Stimulated activated CD8-positive, alpha-beta memory T cell treated with anti-CD3 and anti-CD28 coated beads, Interleukin-4, amount 100 ng/mL, for 48 hours (primary cell): ENCODE measurements around the gene CEMIP.
A peak's percentile ranks its signal among the peaks of the same experiment; 100 is the strongest.

Experiments used
- DNase-seq: peaks from one replicate; pipeline ENCODE4 v3.0.0-alpha.2; 2020

The CEMIP gene

DNA sequence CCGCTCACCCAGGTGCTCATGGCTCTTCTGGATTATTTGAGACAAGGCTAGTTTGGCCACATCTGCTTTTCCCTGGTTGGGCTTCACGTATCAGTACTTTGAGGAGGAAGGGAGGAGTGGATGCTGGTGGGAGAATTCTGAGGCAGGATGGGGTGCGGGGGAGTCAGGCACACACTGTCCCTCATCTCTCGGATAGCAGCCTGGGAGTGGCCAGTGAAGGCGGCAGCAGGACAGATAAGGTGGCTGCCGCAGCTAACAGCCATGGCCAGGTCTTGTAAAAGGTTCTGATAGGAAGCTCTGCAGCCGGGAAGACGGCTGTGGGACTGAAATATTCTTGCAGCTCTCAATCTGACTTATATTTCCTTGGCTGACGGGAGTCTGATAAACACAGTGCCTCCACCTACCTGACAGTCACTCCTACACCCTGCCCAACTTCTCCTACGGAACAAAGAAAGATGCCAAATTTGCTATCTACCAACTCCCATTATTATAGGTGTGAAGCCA is 123.2 kb downstream of the CEMIP start:
- DNase-seq = no peak

DNA sequence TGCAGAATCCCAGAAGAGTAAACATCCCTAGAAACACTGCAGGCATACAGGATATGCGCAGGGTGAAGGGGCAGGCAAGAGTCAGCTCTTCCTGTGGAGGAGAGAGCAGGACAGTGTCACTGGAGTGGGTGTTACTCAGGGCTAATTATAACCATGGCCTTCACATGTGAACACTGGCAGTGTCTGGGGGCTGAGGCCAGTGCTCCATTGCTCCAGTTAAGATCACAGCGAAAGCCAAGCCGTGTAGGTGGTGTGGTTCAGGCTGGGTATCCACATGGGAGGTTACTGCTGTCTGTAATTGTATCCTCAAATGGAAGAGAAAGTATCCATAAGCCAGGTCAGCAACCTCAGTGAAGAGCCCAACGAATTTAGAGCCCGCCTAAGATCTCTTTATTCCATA is 125.8 kb downstream of the CEMIP start:
- DNase-seq = no peak

DNA sequence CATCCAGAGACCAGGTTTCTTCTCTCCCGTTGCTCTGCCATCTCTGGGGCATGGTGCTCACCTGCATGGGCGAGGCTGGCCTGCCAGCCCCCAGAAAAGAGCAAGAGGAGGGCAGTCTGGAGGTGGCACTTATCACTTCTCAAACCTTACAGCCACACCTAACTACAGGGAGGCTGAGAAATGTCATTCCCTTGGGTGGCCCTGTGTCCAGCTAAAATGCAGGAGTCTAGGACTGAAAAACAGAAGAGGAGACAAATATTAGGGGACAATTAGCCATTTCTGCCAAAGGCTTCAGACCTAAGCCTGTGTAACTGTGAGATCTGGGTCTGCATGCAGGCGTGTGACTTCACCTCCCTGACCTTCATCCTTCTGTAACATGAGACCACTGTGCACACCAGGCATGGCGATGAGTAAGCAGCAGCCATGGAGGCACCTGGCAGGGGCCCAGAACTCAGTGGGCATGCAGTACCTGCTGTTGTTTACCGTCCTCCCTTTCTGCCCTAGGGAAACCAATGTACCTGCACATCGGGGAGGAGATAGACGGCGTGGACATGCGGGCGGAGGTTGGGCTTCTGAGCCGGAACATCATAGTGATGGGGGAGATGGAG is 127.1 kb downstream of the CEMIP start:
- DNase-seq = no peak

DNA sequence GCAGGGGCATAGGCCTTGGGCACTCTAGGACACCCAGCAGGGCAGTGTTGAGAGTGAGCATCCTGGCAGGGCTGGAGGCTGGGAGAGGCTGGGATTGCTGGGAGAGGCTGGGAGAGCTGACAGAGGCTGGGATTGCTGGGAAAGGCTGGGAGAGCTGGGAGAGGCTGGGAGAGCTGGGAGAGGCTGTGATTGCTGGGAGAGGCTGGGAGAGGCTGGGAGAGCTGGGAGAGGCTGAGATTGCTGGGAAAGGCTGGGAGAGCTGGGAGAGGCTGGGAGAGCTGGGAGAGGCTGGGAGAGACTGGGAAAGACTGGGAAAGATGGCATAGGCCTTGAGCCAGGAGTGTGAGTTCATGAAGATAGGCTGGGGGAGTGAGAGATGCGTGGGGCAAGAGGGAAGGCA is 132.7 kb downstream of the CEMIP start:
- no peak for DNase-seq

DNA sequence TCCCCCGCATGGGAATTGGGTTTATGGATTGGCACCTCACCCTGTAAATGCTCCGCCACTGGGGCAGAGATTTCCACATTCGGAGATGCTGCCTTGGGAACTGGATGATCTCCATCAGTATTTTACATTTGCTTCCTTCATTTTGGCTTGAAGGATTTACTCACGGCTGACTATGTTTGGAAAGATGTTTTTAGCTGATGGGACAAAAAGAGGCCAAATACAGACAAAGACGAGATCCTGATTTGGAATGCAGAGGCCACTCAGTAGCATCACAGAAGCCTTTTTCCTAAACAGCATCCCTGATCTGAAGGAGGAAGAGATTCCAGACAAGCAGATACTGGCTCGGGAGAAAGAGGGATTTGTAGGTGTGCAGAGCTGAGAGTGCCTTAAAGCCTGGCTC is 133.5 kb downstream of the CEMIP start:
- DNase-seq = no peak

DNA sequence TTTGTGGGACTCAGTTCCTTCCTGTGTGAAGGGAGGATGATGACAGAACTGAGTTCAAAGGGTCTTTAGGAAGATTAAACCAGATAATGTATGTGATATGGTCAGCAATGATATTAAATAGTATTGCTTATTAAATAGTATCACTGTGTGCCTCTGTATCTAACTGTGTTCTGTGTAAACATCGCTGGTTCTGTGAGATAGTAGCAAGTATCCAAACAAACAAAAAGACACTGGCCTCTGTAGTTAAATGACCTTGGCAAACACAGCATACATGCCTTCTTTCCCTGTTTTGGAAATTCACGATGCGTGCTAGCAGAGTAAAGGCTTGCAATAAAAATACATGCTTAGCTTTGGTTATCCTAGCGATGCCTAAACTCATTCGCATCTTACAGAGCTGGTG is 134.4 kb downstream of the CEMIP start:
- no peak for DNase-seq

DNA sequence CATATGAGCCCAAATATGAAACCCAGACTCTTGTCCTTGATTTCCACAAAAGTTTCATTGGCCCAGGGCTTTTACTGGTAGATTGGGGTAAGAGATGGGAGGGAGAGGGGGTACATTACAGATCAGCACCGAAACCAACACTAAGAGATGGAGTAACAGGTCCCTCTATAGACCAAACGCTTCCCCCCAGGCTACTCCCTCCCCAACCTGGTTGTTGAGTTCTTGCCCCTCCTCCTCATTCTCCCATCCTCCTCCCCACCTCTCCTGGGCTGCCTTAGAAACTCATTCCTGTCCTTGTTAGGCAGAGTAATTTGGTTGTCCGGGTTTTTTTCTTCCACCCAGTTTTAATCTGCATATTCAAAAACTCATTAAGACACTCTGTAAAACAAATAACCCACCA is 136.3 kb downstream of the CEMIP start:
- no peak for DNase-seq

DNA sequence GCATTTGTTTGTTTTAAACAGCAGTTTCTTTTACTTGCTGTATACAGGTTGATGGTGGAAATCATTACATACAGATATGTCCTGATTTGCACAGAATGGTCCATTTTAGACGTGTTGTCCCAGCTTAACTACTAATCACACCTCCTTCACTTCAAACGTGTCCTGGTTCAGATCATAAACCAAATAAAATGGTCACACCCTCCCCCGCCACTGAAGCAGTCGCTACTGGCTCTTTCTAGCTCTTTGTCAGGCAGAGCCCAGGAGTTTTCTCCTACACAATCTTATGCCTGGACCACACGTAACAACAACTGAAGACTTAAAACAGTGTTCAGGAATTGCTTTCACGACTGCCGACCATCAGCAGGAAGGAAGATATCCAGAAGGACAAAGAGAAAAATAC is 136.9 kb downstream of the CEMIP start:
- DNase-seq = no peak

DNA sequence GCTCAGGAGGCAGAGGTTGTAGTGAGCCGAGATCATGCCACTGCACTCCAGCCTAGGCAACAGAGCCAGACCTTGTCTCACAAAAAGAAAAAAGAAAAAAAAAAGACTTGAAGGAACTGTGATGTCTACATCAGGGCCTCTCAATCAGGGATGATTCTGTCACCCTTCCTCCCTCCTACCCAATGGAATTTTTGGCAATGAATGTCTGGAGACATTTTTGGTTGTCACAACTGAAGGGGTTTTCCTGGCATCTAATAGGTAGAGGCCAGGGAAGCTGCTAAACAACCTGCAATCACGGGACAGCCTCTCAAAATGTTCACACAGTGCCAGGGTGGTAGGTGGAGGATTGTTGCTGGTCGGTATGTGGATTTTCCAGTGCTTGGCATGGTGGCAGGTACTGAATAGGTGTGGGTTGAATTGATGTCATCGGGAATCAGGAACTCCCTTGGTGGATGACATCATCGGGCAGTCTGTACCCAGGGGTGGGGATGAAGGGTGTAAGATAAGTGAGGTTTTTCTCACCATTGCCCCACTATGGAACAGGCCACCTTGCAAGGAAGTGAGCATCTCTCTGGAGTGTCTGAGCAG is 139.1 kb downstream of the CEMIP start:
- no peak for DNase-seq

DNA sequence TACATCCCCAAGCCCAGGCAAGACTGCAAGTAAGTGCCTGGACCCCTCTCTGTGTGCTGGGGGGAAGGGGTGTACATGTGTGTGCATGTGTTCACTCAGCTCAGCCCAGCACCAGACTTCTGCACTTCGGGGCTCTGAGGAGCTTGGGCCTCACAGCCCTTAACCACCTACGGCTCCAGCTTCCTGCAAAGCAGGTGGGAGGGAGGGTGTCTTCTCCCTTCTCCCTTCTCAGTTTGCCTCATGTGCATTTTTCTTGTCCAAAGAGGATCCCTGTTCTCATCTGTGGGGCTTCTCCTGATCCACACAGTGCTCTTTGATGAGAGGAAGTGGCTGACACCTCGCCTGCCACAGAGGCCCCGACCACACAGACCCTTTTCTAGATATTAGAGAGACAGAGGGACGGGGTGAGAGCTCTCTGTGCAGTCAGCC is 141.1 kb downstream of the CEMIP start:
- peak; percentile 39 for DNase-seq

DNA sequence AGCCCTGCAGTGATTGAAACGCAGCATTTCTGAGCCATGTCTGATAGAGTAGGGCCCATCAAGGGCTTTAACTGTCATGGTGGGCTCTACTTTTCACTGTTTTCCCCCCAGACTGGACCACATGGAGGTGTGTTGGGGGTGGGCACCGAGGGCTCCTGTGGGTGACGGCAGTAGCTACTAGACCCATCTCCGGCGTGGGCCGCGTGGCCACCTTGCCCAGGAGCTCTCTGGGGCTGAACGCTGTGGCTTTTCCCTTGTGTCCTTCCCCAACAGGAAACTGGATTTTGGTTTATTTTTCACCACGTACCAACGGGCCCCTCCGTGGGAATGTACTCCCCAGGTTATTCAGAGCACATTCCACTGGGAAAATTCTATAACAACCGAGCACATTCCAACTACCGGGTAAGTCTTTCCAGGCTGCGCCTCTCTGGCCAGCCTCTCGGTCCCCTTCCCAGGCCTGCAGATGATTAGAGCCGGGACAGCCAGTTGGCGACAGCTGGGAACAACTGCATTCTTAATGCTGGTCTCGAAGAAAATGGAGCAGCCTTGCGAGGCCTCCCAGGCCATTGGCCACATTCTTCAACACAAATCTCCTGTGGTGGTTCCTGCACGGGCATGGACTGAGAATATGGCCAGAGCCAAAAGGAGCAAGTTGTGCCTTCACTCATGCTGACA is 142.7 kb downstream of the CEMIP start:
- no peak for DNase-seq

DNA sequence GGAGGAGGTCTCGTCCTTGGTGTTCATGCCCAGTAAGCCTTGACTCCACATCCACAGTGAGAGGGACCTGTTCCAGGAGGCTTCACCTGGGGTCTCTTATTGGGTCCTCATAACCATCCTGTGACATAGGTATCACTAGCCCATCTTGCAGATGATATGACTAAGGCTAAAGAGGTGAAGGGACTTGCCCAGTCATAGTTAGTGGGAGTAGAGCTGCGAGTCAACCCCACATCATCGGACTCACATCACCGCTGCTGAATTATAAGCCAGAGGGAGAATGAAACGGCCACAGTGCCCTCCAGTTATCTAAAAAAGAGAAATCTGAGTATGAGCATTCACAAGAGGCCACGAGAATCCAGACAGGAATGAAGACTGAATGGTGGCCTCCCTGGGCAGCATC is 144.5 kb downstream of the CEMIP start:
- DNase-seq = no peak

DNA sequence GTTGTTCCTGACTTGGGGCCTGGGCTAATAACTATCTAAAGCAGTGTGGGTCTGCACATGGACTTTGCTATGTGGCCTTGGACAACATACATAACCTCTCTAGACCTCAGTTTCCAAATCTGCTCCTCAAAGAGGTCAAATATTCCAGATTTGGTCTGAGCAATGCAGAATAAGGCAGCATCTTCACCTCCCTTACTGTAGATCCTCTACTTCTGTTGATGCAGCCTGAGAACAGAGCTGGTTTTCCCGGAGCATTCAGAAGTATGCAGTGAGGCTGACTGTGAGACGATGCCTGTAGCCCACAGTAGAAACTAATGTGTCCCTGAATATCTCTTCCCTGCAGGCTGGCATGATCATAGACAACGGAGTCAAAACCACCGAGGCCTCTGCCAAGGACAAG is 145.1 kb downstream of the CEMIP start:
- no peak for DNase-seq

DNA sequence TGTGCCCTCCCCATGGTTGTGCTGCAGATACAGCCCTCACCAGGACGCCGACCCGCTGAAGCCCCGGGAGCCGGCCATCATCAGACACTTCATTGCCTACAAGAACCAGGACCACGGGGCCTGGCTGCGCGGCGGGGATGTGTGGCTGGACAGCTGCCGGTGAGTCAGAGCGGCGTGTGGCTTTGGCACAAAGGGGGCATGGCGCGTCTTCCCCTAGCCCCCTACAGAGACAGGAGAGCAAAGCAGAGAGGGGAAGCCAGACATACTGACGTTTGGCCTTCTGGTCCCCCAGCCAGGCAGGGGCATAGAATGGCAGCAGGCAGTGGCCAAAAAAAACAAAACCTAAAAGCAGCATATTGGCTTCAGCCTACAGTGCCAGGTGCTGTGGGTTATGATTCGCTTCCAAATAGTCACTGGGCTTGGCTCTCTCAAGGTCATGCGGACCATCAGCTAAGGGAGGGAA is 146.5 kb downstream of the CEMIP start:
- no peak for DNase-seq

DNA sequence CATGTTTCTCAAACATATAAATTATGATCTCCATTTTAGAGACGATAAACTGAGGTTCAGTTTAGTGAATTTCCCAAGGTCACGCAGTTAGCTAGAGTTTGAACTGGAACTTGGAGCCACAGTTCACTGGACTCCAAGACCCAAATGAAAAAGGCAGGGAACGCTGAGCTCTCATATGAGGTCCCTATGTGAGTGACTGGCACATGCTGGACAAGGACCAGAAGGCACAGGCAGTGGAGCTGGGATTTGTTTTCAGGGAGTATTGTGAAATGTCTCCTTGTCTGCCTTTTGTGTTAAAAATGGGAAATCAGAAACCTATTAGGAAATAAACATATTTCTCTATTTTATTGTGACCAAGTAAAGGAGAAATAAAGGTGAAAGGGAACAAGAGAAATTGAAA is 147.0 kb downstream of the CEMIP start:
- no peak for DNase-seq

DNA sequence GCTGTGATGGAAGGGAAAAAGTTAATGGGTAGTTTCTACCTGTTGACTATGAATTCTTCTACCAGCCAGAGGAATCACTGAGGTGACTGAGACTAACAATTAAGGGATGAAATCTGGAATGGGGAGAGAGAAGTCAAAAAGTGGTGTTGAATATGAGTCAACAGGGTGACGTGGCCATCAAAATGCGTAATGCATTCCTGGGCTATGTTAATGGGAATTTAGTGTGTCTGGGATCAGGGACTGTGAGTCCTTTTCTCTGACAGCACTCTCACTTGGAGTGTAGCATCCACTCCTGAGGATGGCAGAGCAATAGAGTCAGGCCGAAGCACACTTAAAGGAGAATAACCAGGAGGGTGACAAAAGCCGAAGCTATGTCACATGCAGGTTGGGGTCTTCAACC is 150.1 kb downstream of the CEMIP start:
- no peak for DNase-seq

DNA sequence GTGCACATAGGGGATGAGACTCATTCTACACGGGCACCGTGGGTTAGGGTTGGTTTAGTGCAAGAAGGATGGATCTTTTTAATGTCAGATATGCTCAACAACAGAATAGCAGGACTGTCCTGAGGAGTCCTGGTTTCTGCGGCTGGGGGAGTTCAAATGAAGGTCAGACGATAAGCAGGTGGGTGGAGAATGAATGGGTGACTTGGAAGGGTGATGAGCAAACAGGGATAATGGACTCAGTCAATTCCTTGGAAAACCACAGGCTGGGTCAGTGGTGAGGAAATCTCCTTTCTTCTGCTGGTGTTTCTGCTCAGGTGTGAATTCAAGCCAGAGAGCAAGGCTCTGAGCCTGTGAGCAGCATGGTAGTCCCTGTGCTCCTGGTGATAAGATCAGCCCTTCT is 150.5 kb downstream of the CEMIP start:
- no peak for DNase-seq

DNA sequence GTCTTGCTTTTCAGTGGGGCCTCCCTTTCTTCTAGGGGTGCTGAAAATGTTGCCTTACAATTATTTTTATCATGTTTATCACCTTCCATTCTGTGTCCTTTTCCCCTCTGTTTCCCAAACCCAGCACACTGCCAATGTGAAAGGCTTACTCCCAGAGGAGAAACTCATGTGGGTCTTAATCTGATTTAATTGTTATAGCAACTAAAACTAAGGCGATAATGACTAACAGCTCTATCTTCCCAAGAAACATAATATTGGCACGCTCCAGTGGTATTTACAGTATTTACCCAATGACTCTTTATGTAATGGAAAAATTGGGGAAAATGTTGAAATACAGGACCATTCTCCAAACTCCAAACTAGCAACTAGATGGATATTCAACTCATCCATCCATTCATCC is 152.0 kb downstream of the CEMIP start:
- DNase-seq = no peak

DNA sequence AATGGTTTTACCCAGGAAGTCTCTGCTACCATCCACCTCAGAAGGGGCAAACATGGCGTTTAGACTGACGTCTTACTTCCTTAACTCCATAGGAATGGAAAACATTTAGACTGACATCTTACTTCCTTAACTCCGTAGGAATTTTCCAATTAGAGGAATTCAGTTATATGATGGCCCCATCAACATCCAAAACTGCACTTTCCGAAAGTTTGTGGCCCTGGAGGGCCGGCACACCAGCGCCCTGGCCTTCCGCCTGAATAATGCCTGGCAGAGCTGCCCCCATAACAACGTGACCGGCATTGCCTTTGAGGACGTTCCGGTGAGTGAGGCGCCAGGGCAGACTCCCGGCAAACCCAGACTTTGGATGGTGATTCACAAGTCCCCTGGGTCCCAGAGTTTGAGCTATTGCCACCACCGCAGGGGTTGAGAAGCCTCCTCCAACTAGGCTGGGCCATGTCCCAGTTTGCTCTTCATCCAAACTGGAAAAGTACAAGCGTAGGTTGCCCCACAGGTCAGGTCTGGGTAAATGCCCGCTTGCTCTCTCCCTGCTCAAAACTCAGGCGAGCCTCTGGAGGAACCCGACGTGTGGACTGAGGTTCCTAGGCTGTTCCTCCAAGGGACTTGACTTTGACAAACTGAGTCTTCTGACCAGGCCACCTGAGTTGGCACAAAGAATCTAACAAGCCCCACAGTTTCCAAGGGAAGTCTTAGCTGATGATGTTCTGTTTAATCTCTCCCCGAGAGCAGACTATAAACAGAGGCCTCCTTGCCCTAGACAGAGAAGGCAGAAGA is 152.7 kb downstream of the CEMIP start:
- no peak for DNase-seq

DNA sequence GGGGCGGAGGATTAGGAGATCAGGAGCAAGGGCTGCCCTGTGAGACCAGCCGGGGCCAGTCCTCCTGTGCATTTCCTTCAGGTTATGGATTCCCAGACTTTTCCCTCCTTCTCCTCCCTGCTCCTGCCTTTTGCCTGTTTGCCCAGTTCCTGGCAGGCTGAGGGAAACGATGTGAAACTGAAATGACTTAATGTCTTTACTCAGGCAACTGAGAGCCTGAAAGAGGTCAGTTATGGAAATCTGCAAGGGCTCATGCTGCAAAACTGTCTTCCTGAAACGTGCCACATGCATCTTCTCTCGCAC is 153.3 kb downstream of the CEMIP start:
- DNase-seq = no peak

DNA sequence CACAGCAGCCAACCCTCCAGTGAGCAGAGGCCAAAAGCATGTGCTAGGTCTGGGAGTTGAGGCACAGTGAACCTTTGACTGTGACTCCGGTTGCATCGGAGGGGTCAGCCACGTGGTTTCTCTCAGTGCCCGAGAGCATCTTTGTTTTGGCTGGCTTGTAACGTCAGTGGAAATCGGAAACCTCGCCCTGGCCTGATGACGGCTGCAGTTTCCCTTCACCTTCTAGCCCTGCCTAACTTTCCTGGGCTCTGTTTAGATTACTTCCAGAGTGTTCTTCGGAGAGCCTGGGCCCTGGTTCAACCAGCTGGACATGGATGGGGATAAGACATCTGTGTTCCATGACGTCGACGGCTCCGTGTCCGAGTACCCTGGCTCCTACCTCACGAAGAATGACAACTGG is 153.8 kb downstream of the CEMIP start:
- DNase-seq = no peak

DNA sequence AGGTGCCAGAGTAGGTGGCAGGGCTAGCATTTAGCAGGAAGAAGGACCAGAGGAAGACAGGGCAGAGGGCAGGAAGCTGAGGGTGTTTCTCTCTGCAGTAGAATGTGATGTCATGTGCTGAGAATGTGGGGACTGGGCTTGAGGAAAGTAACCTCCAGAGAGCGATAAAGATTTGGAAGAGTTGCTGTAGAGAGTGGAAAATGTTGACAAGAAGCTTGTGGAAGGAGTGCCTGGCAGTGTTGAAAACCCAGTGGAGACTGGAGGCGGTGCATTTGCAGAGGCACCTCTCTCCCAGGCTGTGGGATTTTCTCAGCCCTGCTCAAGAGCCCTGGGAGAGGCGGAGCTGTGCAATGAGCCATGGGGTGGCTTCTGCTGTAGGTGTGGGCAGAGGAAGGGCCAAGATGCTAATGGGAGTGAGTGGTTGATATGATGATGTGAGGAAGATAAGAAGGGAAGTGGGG is 155.6 kb downstream of the CEMIP start:
- DNase-seq = no peak

DNA sequence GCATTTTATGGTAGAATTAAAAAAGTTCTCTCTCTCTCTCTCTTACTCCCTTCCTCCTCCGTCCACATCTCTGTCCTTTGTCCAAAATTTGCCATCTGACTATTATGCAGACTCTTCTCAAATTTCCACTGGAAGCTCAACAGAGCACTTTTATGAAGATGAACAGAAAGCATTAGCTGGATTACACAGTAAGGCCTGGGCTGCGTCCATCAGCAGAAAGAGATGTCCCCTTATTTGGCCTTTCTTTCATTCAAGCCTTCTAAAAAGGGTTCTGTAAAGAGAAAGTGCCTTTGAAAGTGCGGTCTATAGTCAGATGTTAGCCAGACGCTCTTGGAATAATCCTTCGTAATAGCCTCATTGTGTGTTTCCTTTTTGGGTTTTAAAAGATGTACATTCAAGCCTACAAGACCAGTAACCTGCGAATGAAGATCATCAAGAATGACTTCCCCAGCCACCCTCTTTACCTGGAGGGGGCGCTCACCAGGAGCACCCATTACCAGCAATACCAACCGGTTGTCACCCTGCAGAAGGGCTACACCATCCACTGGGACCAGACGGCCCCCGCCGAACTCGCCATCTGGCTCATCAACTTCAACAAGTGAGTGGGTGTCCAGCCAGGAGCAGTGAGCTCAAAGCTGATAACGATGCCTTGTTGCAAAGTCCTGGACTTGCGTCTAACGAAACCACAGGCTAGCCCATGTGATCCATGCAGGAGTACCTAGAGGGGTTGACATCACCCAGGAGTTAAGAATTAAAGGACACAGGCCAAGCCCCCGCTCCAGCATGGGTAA is 157.3 kb downstream of the CEMIP start:
- DNase-seq = no peak
